Testis (tissue), 3 donors: ENCODE results near the gene PILRB. TPM values are rescaled to one million over a fixed set of nuclear protein-coding genes. Genes with fewer than 3 reads are reported as not detected.

Source experiments
- DNase-seq: peaks from one replicate; pipeline ENCODE4 v3.0.0-alpha.2; 2019
- H3K27ac ChIP-seq, 2 donors: fragments of 200-600 bp; sonication (generic); one replicate each; pipeline ENCODE4 v1.5.1; 2019
- H3K27me3 ChIP-seq: fragments of 200-600 bp; sonication (generic); one replicate; pipeline ENCODE4 v1.5.1; 2019
- H3K36me3 ChIP-seq: fragments of 200-600 bp; sonication (generic); one replicate; pipeline ENCODE4 v1.5.1; 2017; ENCODE audit warnings: low read depth; ENCODE audit errors: missing control alignments
- H3K4me1 ChIP-seq: fragments of 200-600 bp; sonication (generic); one replicate; pipeline ENCODE4 v1.5.1; 2019
- H3K4me3 ChIP-seq, 2 donors: fragments of 200-600 bp; sonication (generic); one replicate each; pipeline ENCODE4 v1.5.1; 2017 to 2019
- H3K9me3 ChIP-seq: fragments of 200-600 bp; sonication (generic); one replicate; pipeline ENCODE4 v1.5.1; 2017
- POLR2A ChIP-seq: fragments of 450-650 bp; IDR thresholded peaks from one replicate; pipeline ENCODE4 v1.6.1; 2017; ENCODE audit warnings: antibody characterized with exemption, mild to moderate bottlenecking, moderate library complexity
- WGBS, 2 donors: methylation state at CpG; one replicate each; pipeline ENCODE4 v1.1.5; 2018; 5-methylcytosine and 5-hydroxymethylcytosine counted together
- intact Hi-C: fragments of 100-400 bp; cut with DNase I; formaldehyde crosslinking; loops from one replicate; pipeline ENCODE4 v1.15.1; 2023; ENCODE audit warnings: low total_unique reads
- polyA plus RNA-seq: library from polyadenylated mRNA; stranded (reverse); fragments of 350-450 nt; fragmentation: Illumina TruSeq; extraction: RNeasy Lipid Tissue Mini Kit (QIAGEN cat#74804); gene quantifications from one replicate; pipeline ENCODE4 v1.2.3, GENCODE V29; 2014; ENCODE audit warnings: low read depth, low replicate concordance; ENCODE audit not compliant: insufficient read depth
- total RNA-seq, 2 donors: library from RNA; depleted of rRNA; stranded (reverse); fragments of >200 nt; gene quantifications; one replicate each; pipeline ENCODE4 v1.2.3, GENCODE V29; 2016
- TF ChIP-seq, protein P1 (sequence below), 3 experiments: fragments of 450-650 bp in 2 of 3; fragments of 200-600 bp in 1 of 3; sonication (generic) in 1 of 3; IDR thresholded peaks; one replicate each; pipeline ENCODE4 v1.5.1; 2016 to 2019; ENCODE audit warnings: antibody characterized with exemption in 3 of 3, mild to moderate bottlenecking in 2 of 3, moderate library complexity in 1 of 3

Gene PILRB
- total and polyA plus RNA-seq, 3 donors from 2014 or later = 126 to 258 (median 155) TPM

DNA sequence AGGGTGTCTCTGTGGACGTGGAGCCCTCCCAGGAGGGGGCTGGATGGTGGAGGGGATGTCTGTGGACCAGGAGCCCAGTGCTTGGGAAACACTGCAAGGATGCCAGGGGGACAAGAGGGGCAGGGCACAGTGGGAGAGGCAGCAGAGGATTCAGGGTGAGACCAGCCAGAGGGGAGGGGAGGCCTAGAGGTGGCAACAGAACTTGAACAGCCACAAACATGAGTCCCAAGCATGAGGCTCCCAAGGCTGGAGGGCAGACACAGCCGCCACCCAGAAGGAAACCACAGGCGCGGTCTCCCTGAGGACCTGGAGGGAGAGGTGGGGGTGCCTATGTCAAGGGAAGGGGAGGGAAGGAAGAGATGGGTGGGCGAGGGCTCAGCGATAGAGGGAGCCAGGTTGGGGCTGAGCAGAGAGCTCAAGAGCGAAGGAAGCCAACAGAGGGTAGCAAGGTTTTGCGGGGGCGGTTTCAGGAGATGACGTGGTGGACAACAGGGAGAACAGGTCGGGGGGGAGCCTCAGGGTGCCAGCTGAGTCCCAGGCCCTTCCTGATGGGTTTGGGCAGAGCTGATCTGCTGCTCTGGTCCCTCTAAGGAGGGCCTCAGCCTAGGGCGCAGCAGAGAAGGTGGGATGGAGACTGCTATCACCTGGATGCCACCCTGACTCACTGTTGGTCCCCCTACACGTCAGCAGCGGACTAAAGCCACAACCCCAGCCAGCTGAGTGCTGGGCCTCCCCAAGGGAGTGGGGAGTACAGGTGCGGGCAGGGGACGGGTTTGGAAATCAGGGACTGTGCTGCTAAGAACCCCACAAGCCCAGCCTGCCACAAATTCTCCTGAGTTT is 8.7 kb downstream of the PILRB start:
- H3K27ac ChIP-seq = no peak overlapping the region
- intact Hi-C loops = no loop called here
- H3K4me1 ChIP-seq = peaks cover 1% of the 10 kb centered on the region
- no peak overlapping the region for H3K4me3 ChIP-seq
- no peaks in the 10 kb centered on the region for H3K27me3 ChIP-seq
- H3K36me3 ChIP-seq = no peaks in the 10 kb centered on the region
- no peaks in the 10 kb centered on the region for H3K9me3 ChIP-seq
- DNase-seq = no peak
- TF ChIP-seq POLR2A = no peak
- TF ChIP-seq, protein P1, sequence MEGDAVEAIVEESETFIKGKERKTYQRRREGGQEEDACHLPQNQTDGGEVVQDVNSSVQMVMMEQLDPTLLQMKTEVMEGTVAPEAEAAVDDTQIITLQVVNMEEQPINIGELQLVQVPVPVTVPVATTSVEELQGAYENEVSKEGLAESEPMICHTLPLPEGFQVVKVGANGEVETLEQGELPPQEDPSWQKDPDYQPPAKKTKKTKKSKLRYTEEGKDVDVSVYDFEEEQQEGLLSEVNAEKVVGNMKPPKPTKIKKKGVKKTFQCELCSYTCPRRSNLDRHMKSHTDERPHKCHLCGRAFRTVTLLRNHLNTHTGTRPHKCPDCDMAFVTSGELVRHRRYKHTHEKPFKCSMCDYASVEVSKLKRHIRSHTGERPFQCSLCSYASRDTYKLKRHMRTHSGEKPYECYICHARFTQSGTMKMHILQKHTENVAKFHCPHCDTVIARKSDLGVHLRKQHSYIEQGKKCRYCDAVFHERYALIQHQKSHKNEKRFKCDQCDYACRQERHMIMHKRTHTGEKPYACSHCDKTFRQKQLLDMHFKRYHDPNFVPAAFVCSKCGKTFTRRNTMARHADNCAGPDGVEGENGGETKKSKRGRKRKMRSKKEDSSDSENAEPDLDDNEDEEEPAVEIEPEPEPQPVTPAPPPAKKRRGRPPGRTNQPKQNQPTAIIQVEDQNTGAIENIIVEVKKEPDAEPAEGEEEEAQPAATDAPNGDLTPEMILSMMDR (IDR thresholded peaks at IDR 0.05) = no peak
- WGBS, 2 donors = 87% methylated on average over 13 to 16 of the region's 16 CpGs

- TF ChIP-seq, protein P1 (IDR thresholded peaks at IDR 0.05) = no peak
- TF ChIP-seq POLR2A = no peak
Observed at GRCh38 chr7:100367251-100367620, 9.3 kb downstream of the PILRB start.

DNA sequence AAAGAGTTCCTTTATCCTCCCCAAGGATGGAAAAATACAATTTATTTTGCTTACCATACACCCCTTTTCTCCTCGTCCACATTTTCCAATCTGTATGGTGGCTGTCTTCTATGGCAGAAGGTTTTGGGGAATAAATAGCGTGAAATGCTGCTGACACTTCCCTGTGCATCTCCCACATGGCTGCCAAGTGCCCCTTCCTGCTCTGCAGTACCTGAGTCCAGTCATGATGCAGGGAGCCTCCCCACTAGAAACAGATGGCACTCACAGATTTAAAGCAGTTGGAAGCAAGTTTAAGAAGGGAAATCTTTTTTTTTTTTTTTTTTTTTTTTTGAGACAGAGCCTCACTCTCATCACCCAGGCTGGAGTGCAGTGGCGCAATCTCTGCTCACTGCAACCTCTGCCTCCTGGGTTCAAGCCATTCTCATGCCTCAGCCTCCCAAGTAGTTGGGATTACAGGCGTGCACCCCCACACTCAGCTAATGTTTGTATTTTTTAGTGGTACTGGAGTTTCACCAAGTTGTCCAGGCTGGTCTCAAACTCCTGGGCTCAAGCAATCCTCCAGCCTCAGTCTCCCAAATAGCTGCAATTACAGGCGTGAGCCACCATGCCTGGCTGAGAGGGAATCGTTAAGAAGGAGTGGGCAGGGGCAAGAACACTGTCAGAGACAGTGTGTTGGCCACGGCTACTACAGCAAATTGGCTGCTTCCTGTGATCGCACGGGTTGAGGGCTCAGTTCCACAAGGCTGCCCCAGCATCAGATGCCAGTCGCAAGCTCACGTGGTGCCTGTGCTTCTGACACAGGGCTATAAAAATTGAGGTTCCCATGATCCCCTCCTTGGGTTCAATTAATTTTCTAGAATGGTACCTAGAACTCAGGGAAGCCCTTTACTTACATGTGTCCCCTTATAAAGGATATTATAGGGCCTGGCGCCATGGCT is 10.0 kb downstream of the PILRB start:
- Histone ChIP-seq H3K27ac (peak overlapping the region in 1 of 2 donors; percentile 44), H3K36me3 (no peaks in the 10 kb centered on the region), H3K27me3 (no peaks in the 10 kb centered on the region), H3K4me1 (peaks cover 12% of the 10 kb centered on the region), H3K9me3 (no peaks in the 10 kb centered on the region), H3K4me3 (no peak overlapping the region)
- no peak for DNase-seq
- intact Hi-C loops = no loop called here
- WGBS, 2 donors = 84 to 90% methylated on average over 12 of the region's 12 CpGs
- no peak for TF ChIP-seq POLR2A
- TF ChIP-seq, protein P1 (IDR thresholded peaks at IDR 0.05) = no peak

More at GRCh38 chr7:100367251-100367620, 9.3 kb downstream of the PILRB start:
- H3K27ac ChIP-seq = no peak overlapping the region
- no peaks in the 10 kb centered on the region for H3K36me3 ChIP-seq
- WGBS, 2 donors = 97% methylated on average over 4 to 8 of the region's 8 CpGs
- H3K9me3 ChIP-seq = no peaks in the 10 kb centered on the region
- H3K4me1 ChIP-seq = peaks cover 7% of the 10 kb centered on the region
- H3K4me3 ChIP-seq = no peak overlapping the region
- no peak for DNase-seq
- intact Hi-C loops = no loop called here
- no peaks in the 10 kb centered on the region for H3K27me3 ChIP-seq

DNA sequence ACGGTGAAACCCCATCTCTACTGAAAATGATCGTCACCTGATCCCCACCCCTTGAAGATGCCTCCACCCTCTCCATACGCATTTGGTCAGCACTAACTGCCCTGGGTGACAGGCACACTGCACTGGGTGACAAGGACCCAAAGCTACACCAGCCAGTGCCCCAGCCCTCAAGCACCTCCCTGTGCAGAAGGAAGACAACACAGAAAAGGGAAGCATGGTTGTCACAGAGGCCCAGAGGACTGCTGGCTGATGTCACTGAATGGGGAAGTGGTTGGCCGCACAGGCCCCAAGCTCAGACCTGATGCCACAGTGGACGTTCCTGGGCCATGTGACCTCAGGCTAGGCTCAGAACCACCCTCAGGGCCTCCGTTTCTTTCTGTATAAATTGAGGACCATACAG is 11.2 kb downstream of the PILRB start:
- Histone ChIP-seq H3K9me3 (no peaks in the 10 kb centered on the region), H3K36me3 (no peaks in the 10 kb centered on the region), H3K4me1 (peaks cover 21% of the 10 kb centered on the region), H3K4me3 (no peak overlapping the region), H3K27me3 (no peaks in the 10 kb centered on the region), H3K27ac (peak overlapping the region; percentile 31 to 44)
- peak; percentile 49 for DNase-seq
- TF ChIP-seq POLR2A = no peak
- TF ChIP-seq, protein P1 (IDR thresholded peaks at IDR 0.05) = no peak
- 76 to 79% methylated on average over 6 of the region's 6 CpGs for WGBS, 2 donors
- intact Hi-C loops = no loop called here
